Dendritic cell treated with granulocyte-macrophage colony-stimulating factor and Interleukin-4, amounts not matched to agents 40 ng/mL and 50 ng/mL, for 4 days (primary cell): ENCODE results near the gene TMEM51.

Experiments
- H3K27ac Mint-ChIP-seq: one replicate; pipeline ENCODE4 v1.8.0; 2022; ENCODE audit warnings: mild to moderate bottlenecking, mixed read lengths
- H3K27me3 Mint-ChIP-seq: one replicate; pipeline ENCODE4 v1.8.0; 2022; ENCODE audit warnings: mild to moderate bottlenecking, mixed read lengths
- H3K36me3 Mint-ChIP-seq: one replicate; pipeline ENCODE4 v1.8.0; 2022; ENCODE audit warnings: low read depth, mixed read lengths
- H3K4me1 Mint-ChIP-seq: one replicate; pipeline ENCODE4 v1.8.0; 2022; ENCODE audit warnings: low read depth, mixed read lengths
- H3K4me3 Mint-ChIP-seq: one replicate; pipeline ENCODE4 v1.8.0; 2022; ENCODE audit warnings: mild to moderate bottlenecking, moderate library complexity, mixed read lengths
- H3K9me3 Mint-ChIP-seq: one replicate; pipeline ENCODE4 v1.8.0; 2022; ENCODE audit warnings: mixed read lengths
- intact Hi-C: fragments of 100-400 bp; cut with micrococcal nuclease; formaldehyde crosslinking; loops from one replicate; pipeline ENCODE4 v1.15.0; 2022

Gene TMEM51

DNA sequence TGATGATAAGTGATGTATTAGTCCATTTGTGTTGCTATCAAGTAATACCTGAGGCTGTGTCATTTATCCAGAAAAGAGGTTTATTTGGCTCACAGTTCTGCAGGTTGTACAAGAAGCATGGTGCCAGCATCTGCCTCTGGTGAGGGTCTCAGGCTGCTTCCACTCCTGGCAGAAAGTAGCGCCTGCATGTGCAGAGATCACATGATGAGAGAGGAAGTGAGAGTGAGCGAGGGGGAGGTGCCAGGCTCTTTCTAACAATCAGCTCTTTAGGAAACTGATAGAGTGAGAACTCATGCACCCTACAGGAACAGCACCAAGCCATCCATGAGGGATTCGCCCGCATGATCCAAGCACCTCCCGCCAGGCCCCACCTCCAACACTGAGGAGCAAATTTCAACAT lies 91.3 kb downstream of the TMEM51 start:
- H3K9me3 Mint-ChIP-seq, result peaks cover 31% of the 10 kb centered on the region
- peaks cover 27% of the 10 kb centered on the region for H3K36me3 Mint-ChIP-seq
- intact Hi-C loops, result no loop called here
- H3K4me1 Mint-ChIP-seq, result peaks cover 62% of the 10 kb centered on the region
- H3K27ac Mint-ChIP-seq, result no peak overlapping the region
- H3K4me3 Mint-ChIP-seq, result no peak overlapping the region
- peaks cover 13% of the 10 kb centered on the region for H3K27me3 Mint-ChIP-seq

DNA sequence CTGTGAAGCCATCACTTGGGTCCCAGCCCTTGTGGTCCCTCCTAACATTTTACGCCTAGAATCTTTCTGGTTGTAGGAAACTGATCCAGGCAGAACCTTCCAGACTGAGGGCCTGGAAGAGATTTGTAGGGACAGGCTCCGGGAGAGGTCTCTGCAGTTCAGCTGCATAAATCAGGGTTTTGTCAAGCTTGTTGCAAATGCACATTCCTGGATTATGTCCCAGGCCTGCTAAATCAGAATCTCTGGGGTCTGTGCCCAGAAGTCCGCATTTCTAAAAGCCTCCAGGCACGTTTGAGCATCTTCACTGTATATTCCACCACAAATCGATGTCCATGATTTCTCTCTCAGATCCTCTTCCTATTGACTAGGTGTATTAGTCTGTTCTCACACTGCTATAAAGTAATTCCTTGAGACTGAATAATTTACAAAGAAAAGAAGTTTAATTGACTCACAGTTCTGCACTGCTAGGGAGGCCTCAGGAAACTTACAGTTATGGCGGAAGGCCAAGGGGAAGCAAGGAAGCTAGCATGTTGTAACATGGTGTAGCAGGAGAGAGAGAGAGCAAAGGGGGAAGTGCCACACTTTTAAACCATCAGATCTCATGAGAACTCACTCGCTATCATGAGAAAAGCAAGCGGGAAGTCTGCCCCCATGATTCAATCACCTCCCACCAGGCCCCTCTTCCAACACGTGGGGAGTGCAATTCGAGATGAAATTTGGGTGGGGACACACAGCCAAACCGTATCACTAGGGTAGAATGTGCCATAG lies 92.2 kb downstream of the TMEM51 start:
- Mint-ChIP-seq H3K27me3 (peaks cover 13% of the 10 kb centered on the region), H3K4me1 (peaks cover 65% of the 10 kb centered on the region), H3K9me3 (peaks cover 31% of the 10 kb centered on the region), H3K27ac (peak overlapping the region; percentile 77), H3K4me3 (no peak overlapping the region), H3K36me3 (peaks cover 27% of the 10 kb centered on the region)
- intact Hi-C loops, result no loop called here

DNA sequence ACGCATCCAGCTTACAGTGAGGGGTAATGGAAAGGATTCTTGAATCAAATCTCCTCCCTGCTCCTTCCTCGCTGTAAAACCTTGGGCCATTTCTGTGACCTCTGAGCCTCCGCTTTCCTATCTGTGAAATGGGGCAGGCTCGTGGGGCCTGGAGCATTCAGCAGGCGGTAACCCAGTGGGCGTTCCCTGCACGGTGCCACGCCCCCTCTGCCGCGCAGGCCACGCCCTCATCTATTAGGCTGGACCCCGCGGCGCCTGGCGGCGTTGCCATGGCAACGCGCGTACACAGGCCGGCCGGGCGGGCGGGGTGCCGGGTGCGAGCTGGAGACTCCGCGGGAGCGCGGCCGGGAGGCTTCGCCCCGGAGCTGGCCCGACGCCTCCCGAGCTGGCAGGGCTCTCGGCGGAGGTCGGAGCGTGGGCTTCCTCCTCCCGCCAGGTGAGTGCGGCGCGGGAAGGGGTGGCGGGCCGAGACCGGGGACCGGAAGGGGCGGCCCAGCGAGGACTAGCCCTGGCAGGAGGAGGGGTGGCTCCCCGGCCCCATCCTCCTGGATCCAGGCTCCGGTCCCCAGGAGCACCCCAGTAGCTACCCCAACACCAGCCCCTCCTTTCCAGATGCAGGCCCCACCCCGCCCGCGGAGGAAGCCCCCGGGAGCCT lies 93.5 kb downstream of the TMEM51 start, which contains the start of gene FHAD1:
Gene FHAD1 (plus strand): TSS at position 264 of the 655 bp plus-strand sequence. CDS start 4,562 bp downstream, outside the sequence.
- Mint-ChIP-seq H3K4me3 (peak within 1 kb of the TSS; percentile 69), H3K4me1 (peaks cover 62% of the 10 kb centered on the region), H3K27me3 (peaks cover 13% of the 10 kb centered on the region), H3K9me3 (peaks cover 31% of the 10 kb centered on the region), H3K27ac (peak within 1 kb of the TSS; percentile 77), H3K36me3 (peaks cover 27% of the 10 kb centered on the region)
- intact Hi-C loops, result no loop called here

- intact Hi-C loops, result no loop called here
- H3K4me1 Mint-ChIP-seq, result peaks cover 68% of the 10 kb centered on the region
- H3K4me3 Mint-ChIP-seq, result no peak overlapping the region
- H3K9me3 Mint-ChIP-seq, result peaks cover 31% of the 10 kb centered on the region
- H3K36me3 Mint-ChIP-seq, result peaks cover 27% of the 10 kb centered on the region
- H3K27me3 Mint-ChIP-seq, result peaks cover 12% of the 10 kb centered on the region
- peak overlapping the region; percentile 77 for H3K27ac Mint-ChIP-seq
Observed at GRCh38 chr1:15248216-15248615, 94.7 kb downstream of the TMEM51 start.

DNA sequence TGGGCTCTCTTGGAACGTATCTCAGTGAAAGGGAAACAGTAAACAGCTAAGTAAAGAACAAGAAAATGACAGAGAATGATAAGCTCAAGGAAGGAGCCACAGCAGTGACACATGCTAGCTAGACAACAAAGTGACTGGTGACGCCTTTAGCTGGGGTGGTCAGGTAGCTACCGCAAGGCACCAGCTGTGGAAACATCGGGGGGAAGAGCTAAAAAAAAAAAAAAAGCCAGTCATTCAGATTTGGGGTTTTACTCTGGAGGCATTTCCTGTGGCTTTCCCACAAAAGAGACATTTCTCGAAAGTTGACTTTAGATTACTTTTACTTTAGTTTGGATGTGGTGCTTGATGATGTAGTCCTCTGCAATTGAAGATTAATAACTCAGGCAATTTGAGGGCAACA lies 95.5 kb downstream of the TMEM51 start:
- H3K27ac Mint-ChIP-seq, result peak overlapping the region; percentile 10
- intact Hi-C loops, result no loop called here
- peaks cover 11% of the 10 kb centered on the region for H3K27me3 Mint-ChIP-seq
- peaks cover 29% of the 10 kb centered on the region for H3K9me3 Mint-ChIP-seq
- peak overlapping the region; percentile 21 for H3K4me3 Mint-ChIP-seq
- peaks cover 65% of the 10 kb centered on the region for H3K4me1 Mint-ChIP-seq
- peaks cover 26% of the 10 kb centered on the region for H3K36me3 Mint-ChIP-seq

- intact Hi-C loops, result no loop called here
- peaks cover 8% of the 10 kb centered on the region for H3K27me3 Mint-ChIP-seq
- no peaks in the 10 kb centered on the region for H3K36me3 Mint-ChIP-seq
- H3K27ac Mint-ChIP-seq, result peak overlapping the region; percentile 51
- peaks cover 47% of the 10 kb centered on the region for H3K4me1 Mint-ChIP-seq
- no peak overlapping the region for H3K4me3 Mint-ChIP-seq
- no peaks in the 10 kb centered on the region for H3K9me3 Mint-ChIP-seq
Observed at GRCh38 chr1:15251857-15252835, 98.6 kb downstream of the TMEM51 start.

- Mint-ChIP-seq H3K9me3 (no peaks in the 10 kb centered on the region), H3K27me3 (no peaks in the 10 kb centered on the region), H3K27ac (no peak overlapping the region), H3K36me3 (no peaks in the 10 kb centered on the region), H3K4me3 (no peak overlapping the region), H3K4me1 (peaks cover 51% of the 10 kb centered on the region)
- intact Hi-C loops, result no loop called here
Observed at GRCh38 chr1:15254559-15254958, 101.0 kb downstream of the TMEM51 start.

DNA sequence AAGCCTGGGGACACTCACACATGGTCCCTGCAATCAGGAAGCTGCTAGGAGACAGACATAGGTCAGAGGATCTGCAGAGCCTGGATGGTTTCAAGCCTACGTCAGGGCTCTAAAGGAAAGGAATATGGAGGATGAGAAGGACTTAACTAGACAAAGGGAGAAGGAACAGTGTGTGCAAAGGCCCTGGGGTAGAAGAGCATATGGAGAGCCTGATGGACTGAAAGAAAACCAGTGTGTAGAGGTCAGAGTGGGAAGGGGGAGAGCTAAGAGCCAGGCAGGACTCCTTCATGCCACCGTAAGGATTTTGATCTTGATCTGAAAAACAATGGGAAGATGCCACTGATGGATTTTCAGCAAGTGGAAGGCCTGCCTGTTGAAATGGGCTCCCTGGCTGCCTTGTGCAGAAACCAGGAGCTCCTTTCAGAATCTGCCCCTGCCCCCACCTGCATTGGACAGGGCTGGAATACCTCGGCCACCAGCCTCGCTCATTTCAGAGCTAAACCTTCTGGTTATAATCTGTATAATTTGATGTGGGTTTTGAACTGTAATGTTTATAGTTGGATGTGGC lies 102.1 kb downstream of the TMEM51 start:
- peak overlapping the region; percentile 3 for H3K27ac Mint-ChIP-seq
- no peaks in the 10 kb centered on the region for H3K27me3 Mint-ChIP-seq
- peaks cover 57% of the 10 kb centered on the region for H3K4me1 Mint-ChIP-seq
- H3K36me3 Mint-ChIP-seq, result no peaks in the 10 kb centered on the region
- H3K4me3 Mint-ChIP-seq, result no peak overlapping the region
- intact Hi-C loops, result no loop called here
- H3K9me3 Mint-ChIP-seq, result no peaks in the 10 kb centered on the region

GRCh38 chr1:15256584-15256983 lies 103.0 kb downstream of the TMEM51 start:
- intact Hi-C loops, result no loop called here
- Mint-ChIP-seq H3K9me3 (no peaks in the 10 kb centered on the region), H3K27me3 (no peaks in the 10 kb centered on the region)

DNA sequence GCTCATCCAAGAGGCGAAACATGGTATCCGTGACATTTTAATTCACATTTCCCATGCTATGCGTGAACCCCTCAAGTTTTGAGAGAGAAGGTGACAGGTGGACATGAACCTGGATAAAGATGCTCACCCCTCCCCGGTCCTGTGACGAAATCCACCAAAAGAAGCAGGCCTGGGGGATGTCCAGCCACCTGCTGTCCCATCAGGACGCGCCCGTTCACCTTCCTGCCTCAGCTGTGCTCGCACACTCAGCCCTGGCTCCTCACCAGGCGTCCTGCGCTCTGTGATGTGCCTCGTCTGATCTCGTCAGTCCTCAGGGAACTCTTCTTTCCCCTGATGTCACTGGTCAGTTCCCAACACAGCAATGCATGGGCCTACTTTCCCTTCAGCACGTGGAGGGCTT lies 103.8 kb downstream of the TMEM51 start:
- H3K4me3 Mint-ChIP-seq, result no peak overlapping the region
- no peaks in the 10 kb centered on the region for H3K27me3 Mint-ChIP-seq
- peaks cover 69% of the 10 kb centered on the region for H3K4me1 Mint-ChIP-seq
- H3K36me3 Mint-ChIP-seq, result no peaks in the 10 kb centered on the region
- H3K27ac Mint-ChIP-seq, result peak overlapping the region; percentile 96
- H3K9me3 Mint-ChIP-seq, result no peaks in the 10 kb centered on the region
- intact Hi-C loops, result no loop called here

More at GRCh38 chr1:15256584-15256983, 103.0 kb downstream of the TMEM51 start:
- Mint-ChIP-seq H3K27ac (no peak overlapping the region), H3K4me1 (peaks cover 66% of the 10 kb centered on the region), H3K36me3 (no peaks in the 10 kb centered on the region), H3K4me3 (no peak overlapping the region)

GRCh38 chr1:15258833-15259621 lies 105.5 kb downstream of the TMEM51 start:
- Mint-ChIP-seq H3K36me3 (no peaks in the 10 kb centered on the region), H3K9me3 (no peaks in the 10 kb centered on the region), H3K4me3 (peak overlapping the region; percentile 65), H3K27ac (peak overlapping the region; percentile 96), H3K4me1 (peaks cover 72% of the 10 kb centered on the region), H3K27me3 (no peaks in the 10 kb centered on the region)
- intact Hi-C loops, result no loop called here

DNA sequence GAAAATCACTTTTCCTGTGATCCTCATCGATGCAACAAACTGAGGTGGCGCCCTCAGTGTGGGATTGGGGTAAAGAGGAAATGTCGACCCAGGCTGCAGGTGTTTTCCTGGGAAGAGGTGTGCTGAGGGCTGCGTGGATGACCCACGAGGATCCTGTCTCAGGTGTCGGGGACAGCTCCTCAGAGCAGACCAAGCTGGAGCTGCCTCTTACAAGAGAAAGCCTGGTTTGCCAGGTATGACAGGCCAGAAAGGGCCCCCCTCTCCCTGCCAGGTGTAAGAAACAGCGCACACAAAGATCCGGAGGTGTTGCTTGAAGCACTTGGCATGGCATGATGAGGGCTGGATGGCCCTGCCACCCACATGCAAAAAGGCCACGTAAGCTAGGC lies 106.1 kb downstream of the TMEM51 start:
- no peaks in the 10 kb centered on the region for H3K36me3 Mint-ChIP-seq
- H3K27me3 Mint-ChIP-seq, result no peaks in the 10 kb centered on the region
- H3K27ac Mint-ChIP-seq, result peak overlapping the region; percentile 96
- H3K4me3 Mint-ChIP-seq, result no peak overlapping the region
- H3K9me3 Mint-ChIP-seq, result no peaks in the 10 kb centered on the region
- intact Hi-C loops, result loop anchor here (5.0 kb wide), 1 partner anchor 37 kb away; no protein-coding TSS in a partner anchor
- peaks cover 73% of the 10 kb centered on the region for H3K4me1 Mint-ChIP-seq
